ENCODE data around the gene BTG1. TPM values are rescaled to one million over a fixed set of nuclear protein-coding genes. Genes with fewer than 3 reads are reported as not detected.
"Not testable (repeated sequence)": the region's sequence is repeated elsewhere in the genome, so short reads cannot be mapped to it uniquely, and the experiment has no call there.

The BTG1 gene
- total RNA-seq, 1 donor from 2014 or later, result 72.8 TPM

DNA sequence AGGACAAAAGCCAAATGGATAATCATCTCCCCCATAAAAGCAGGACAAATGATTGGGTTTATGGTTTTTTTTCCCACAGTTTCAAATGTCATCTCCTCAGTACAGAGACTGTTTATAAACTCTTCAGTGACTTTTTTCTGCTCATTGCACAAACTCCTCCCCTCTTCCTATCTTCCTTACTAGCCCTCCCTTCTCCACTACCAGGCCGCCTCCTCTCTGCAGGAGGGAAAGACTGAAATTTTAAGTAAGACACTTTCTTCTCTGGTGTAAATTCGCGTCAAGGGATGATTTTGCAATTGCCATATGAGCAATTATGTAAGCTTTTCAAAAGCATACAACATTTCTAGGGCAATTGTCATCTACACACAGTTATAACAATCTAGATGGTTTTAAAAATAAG is 37.0 kb downstream of the BTG1 start:
- intact Hi-C loops (cut with DNase I), result no loop called here
- no peak for DNase-seq (ENCODE audit: low spot score)

DNA sequence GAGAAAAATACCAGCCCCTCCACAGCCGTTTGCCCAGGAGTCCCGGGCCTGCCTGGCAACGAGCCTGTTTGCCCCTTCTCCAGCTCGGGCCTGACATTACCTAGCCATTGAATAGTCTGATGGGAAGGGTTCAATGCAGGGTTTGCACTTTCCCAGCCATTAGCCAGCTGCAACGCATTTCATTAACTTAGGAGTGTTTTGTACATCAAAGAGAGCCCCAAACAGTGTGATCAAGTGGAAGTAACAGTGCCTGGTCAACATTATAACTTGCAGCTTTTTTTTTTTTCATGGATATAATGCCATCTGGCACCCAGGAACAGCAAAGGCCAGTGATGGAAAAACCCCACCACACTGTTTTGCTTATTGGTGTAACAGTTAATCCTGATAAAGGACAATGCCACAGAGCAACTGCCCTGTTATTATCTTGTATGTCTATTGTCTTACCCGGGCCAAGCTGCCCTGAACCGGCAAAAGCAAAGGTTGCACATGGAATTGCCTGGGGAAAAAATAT is 38.0 kb downstream of the BTG1 start:
- DNase-seq (ENCODE audit: low spot score), result no peak
- intact Hi-C loops (cut with DNase I), result no loop called here

DNA sequence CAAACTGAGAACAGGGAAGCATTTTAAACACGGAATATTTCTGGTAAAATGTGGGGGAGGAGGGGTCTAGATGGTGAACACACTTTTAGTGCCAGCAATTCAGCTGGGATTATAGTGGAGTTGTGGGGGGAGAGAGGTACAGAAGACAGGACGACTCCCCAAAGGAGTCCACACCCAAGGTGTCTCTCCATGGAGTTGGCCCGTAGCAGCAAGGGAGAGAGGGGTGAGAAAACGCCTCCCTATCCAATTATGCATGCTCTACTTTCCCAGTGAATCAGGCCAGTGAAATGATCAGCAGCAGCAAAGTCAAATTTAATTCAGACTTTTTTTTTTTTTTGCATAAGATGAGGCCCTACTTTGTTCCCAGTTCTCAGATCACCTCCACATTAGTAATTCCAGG is 38.6 kb downstream of the BTG1 start:
- intact Hi-C loops (cut with DNase I), result no loop called here
- DNase-seq (ENCODE audit: low spot score), result no peak

DNA sequence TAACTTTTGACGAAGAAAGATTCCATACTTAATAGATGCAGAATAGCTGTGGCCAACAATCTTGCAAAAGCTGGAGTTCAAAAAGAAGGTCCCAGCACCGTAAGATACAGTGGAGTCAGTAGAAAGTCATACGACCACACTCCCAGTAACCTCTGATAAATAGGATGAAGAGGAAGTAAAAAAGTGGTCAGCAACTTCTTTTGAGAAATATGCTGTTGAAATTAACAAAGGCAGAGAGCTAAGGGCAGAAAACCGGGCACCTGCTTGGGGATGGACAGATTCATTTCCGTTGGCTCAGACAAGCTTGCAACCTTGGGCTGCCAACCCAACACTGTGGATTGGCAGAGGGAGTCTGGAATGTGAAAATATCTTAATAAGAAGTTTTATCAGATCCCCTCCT is 40.0 kb downstream of the BTG1 start:
- no peak for DNase-seq (ENCODE audit: low spot score)
- intact Hi-C loops (cut with DNase I), result no loop called here

DNA sequence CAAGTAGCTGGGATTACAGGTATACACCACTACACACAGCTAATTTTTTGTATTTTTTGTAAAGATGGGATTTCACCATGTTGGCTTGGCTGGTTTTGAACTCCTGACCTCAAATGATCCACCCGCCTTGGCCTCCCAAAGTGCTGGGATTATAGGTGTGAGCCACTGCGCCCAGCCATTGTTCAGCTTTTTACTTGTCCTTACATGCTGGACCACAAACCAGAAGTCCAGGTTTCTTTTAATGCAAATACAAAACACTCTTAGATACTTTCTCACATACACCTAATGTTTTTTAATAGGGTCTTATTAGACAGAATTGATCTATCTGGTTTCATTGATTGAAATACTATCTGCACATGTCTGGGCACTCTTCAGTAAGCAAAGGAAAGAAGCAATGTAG is 40.5 kb downstream of the BTG1 start:
- intact Hi-C loops (cut with DNase I), result no loop called here

DNA sequence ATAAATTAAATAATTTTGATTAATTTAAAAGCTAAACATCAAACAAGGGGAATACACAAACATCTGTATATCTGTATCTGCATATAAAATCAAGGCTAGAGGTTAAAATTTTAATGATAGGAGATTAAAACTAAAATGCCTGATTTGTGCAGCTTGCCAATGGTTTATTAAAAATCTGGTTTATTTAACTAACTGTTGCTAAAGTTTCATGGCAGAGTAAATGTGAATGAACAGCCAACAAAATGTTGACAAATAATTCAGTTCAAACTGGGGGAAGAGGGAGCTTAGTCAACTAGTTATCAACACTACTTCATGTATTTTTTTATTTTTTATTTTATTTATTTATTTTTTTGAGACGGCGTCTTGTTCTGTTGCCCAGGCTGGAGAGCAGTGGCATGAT is 43.0 kb downstream of the BTG1 start:
- no peak for DNase-seq (ENCODE audit: low spot score)
- intact Hi-C loops (cut with DNase I), result no loop called here

More for the DNA sequence above, 40.5 kb downstream of the BTG1 start:
- no peak for DNase-seq (ENCODE audit: low spot score)

DNA sequence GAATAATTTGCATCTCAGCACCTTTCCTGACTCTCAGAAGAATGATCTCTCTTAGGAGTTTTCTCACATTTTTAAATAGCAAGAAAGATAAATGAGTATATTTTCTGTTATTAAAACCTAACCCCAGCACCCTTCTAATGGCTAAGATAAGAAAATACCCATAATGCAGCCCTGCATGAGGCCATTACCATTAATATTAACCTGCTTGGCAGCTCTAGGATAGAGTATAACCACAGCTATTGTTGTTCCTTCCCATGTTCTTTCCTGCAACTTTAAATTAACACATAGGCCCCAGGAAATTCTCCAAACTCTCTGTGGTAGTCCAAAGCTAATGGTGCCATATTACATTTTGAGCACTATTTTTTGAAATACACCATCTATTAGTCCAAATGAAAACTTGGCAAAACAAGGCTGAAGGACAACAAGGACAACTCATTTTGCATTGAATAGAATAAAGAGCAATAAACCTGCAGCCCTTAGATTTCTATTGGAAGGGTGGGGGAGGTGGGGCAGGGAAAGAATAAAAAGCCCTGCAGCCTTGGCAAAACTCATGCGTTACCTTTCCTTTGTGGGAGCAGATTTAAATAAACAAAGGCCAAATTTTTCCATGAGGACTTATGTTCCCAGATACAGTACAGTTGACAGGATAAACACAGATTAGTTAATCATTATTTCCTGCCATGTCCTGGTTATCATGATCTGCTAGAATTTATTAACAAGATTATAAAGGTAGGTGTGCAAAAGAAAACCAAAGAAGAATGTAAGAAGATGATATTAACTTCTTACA is 46.9 kb downstream of the BTG1 start:
- no peak for DNase-seq (ENCODE audit: low spot score)
- intact Hi-C loops (cut with DNase I), result no loop called here

DNA sequence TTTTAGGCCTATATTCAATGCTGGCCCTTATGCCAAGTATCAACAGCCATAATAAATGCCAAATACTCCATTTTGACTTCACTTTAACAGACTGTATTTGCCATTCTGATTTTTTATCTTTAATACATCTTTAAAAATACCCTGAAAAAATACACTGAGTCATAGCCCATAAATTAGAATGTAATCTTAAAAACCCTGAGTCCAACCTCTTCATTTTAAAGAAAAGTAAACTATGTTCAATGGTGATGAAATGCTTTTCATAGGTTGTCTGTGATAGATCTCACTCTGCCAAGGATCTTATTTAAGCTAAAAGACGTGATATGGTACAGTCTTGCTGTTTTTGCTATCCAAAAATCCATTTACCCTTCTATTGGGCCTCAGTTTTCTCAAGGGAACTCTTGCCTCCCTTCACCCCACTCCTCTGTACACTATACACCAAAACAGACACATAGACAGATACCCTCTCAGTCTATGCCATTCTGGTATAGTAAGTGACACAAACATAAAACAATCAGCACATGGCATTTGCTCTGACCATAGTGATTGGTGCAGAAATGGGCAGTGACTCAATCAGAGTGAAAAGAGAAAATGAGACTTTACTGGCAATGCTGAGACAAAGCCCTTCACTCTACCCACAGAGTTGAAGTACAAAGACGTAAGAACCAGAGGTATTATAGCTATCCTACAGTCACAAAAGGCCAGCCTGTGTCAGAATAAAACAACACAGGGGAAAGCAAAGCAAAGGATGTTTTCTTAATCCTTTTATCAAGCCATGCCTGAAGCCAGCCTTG is 49.1 kb downstream of the BTG1 start:
- no peak for DNase-seq (ENCODE audit: low spot score)
- intact Hi-C loops (cut with DNase I), result no loop called here

DNA sequence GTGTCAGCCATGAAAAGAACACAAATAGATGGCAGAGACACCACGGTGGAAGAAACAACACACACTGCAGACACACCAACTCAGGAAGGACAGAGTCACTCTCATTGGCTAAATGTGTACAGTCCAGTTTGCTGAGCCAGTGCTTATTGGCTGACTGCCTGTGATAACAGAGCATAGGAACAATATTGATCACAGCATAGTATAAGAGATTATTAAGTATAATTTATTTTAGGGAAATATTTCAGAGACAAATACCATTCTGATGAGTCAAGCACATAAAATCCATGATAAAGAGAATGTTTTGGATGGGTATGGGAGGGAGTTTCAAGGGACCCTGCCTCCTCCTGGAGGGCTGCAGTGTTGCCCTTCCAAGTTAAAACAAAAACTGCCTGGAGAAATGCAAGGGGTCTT is 50.9 kb downstream of the BTG1 start:
- DNase-seq (ENCODE audit: low spot score), result no peak
- intact Hi-C loops (cut with DNase I), result no loop called here

DNA sequence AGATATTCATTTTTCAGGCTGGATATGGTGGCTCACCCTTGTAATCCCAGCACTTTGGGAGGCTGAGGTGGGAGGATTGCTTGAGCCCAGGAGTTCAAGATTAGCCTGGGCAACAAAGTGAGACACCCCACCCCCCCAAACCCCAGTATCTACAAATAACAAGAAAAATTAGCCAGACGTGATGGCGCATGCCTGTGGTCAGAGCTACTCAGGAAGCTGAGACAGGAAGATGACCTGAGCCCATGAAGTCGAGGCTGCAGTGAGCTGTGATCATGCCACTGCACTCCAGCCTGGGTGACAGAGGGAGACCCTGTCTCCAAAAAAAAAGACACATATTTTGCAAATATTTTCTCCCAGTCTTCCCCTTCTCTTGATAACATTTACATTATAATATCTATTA is 51.3 kb downstream of the BTG1 start:
- DNase-seq (ENCODE audit: low spot score); intact Hi-C loops (cut with DNase I): not testable (repeated sequence)

All from cardiac septum (tissue), 1 donor.